Neural cell (in vitro differentiated cells): ENCODE measurements around the gene CD8B2.

Experiments
- CTCF ChIP-seq: fragments of 450-650 bp; IDR thresholded peaks from 2 replicates; pipeline ENCODE4 v1.5.1; 2014; ENCODE audit warnings: antibody characterized with exemption, mild to moderate bottlenecking, moderate library complexity; ENCODE audit not compliant: poor library complexity, severe bottlenecking
- EP300 ChIP-seq: fragments of 450-650 bp; conservative IDR thresholded peaks from 2 replicates; pipeline ENCODE4 v1.6.1; 2014; ENCODE audit warnings: antibody characterized with exemption, mild to moderate bottlenecking, moderate library complexity; ENCODE audit not compliant: poor library complexity, severe bottlenecking
- EZH2 ChIP-seq: fragments of 200-600, 300-800 bp; shearing (Covaris generic), sonication (generic); IDR thresholded peaks from 2 replicates; pipeline ENCODE4 v1.6.1; 2014; ENCODE audit warnings: antibody characterized with exemption, low read length, borderline replicate concordance, mild to moderate bottlenecking; ENCODE audit not compliant: insufficient read depth, poor library complexity, severe bottlenecking
- MXI1 ChIP-seq: fragments of 450-650 bp; conservative IDR thresholded peaks from 2 replicates; pipeline ENCODE4 v1.6.1; 2014; ENCODE audit warnings: antibody characterized with exemption, mild to moderate bottlenecking; ENCODE audit not compliant: poor library complexity, severe bottlenecking
- POLR2AphosphoS5 ChIP-seq: IDR thresholded peaks from 2 replicates; pipeline ENCODE4 v1.6.1; 2012
- RAD21 ChIP-seq: fragments of 450-650 bp; conservative IDR thresholded peaks from 2 replicates; pipeline ENCODE4 v1.6.1; 2014; ENCODE audit warnings: antibody characterized with exemption, mild to moderate bottlenecking, moderate library complexity
- REST ChIP-seq: IDR thresholded peaks from 2 replicates; pipeline ENCODE4 v1.6.1; 2012; ENCODE audit warnings: borderline replicate concordance
- SMC3 ChIP-seq: fragments of 450-650 bp; conservative IDR thresholded peaks from 2 replicates; pipeline ENCODE4 v1.6.1; 2014; ENCODE audit warnings: antibody characterized with exemption, mild to moderate bottlenecking, moderate library complexity; ENCODE audit not compliant: poor library complexity
- TAF1 ChIP-seq: IDR thresholded peaks from 2 replicates; pipeline ENCODE4 v1.6.1; 2012; ENCODE audit warnings: low read depth

GRCh38 chr2:106534471-106534870 lies 47.3 kb downstream of the CD8B2 start:
- TF ChIP-seq EZH2: no peak
- TF ChIP-seq CTCF: no peak
- TF ChIP-seq SMC3: no peak
- no peak for TF ChIP-seq TAF1
- TF ChIP-seq MXI1: no peak
- no peak for TF ChIP-seq POLR2AphosphoS5
- no peak for TF ChIP-seq REST
- no peak for TF ChIP-seq EP300
- no peak for TF ChIP-seq RAD21
